Erythroblast (primary cell): Measurements from ENCODE around the gene SPTBN4.

ENCODE experiments used
- GATA1 ChIP-seq: IDR thresholded peaks from 2 replicates; pipeline ENCODE4 v1.6.1; 2011; ENCODE audit warnings: low read depth, mild to moderate bottlenecking, control low read depth, low read length, moderate library complexity
- POLR2A ChIP-seq: IDR thresholded peaks from 2 replicates; pipeline ENCODE4 v1.6.1; 2011; ENCODE audit warnings: mild to moderate bottlenecking, low read length

DNA sequence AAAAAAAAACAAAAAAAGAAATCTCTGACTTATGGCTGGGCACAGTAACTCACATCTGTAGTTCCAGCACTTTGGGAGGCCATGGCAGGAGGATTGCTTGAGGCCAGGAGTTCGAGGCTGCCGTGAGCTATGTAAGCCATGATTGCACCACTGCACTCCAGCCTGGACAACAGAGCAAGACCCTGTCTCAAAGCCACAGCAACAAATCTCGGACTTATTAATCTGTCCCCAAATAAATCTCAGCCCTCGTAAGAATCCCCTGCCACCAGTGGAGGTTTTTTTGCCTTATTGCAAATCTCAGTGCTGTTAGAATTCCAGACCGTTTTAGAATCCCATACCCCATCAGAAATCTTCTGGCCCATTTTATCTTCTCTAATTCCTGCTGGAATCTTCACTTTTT is 114.7 kb downstream of the SPTBN4 start:
- no peak for TF ChIP-seq POLR2A
- TF ChIP-seq GATA1 = no peak
